Colonic mucosa (tissue), 4 donors: ENCODE results near the gene DCHS1. TPM values are rescaled to one million over a fixed set of nuclear protein-coding genes. Genes with fewer than 3 reads are reported as not detected.

Source experiments
- DNase-seq: peaks from one replicate; pipeline ENCODE4 v3.0.0-alpha.2; 2020
- H3K27ac ChIP-seq: fragments of 200-600 bp; one replicate; pipeline ENCODE4 v1.8.0; 2021
- H3K27me3 ChIP-seq: fragments of 200-600 bp; one replicate; pipeline ENCODE4 v1.8.0; 2021
- H3K36me3 ChIP-seq: fragments of 200-600 bp; one replicate; pipeline ENCODE4 v1.8.0; 2021
- H3K4me1 ChIP-seq: fragments of 200-600 bp; one replicate; pipeline ENCODE4 v1.8.0; 2021; ENCODE audit warnings: mild to moderate bottlenecking
- H3K4me3 ChIP-seq: fragments of 200-600 bp; one replicate; pipeline ENCODE4 v1.8.0; 2021
- H3K9ac ChIP-seq, 2 donors: one replicate each; pipeline ENCODE4 v1.7.0; 2013; ENCODE audit warnings: control low read depth in 2 of 2, low read depth in 2 of 2, low read length in 2 of 2
- H3K9me3 ChIP-seq: fragments of 200-600 bp; one replicate; pipeline ENCODE4 v1.8.0; 2021
- CTCF ChIP-seq: fragments of 200-600 bp; IDR thresholded peaks from one replicate; pipeline ENCODE4 v1.8.0; 2022; ENCODE audit warnings: antibody characterized with exemption, mild to moderate bottlenecking
- intact Hi-C: fragments of 100-400 bp; cut with DNase I; formaldehyde crosslinking; loops from one replicate; pipeline ENCODE4 v1.14.1; 2022
- total RNA-seq, 2 donors: library from RNA; stranded (reverse); fragmentation: NEBNext Ultra II Directional in 1 of 2; extraction: Animal tissue kit (Norgen Biotek cat#: 25700) in 1 of 2; gene quantifications; one replicate each; pipeline ENCODE4 v1.2.1, GENCODE V29; 2021
- donor health status: healthy.
- donor health status: DM: no; HTN: no; CAD: no.
- donor health status: DM: no; HTN: no; CAD: no.

DCHS1 gene
- total RNA-seq, 2 donors from 2014 or later, result 4.7 to 8.3 TPM

DNA sequence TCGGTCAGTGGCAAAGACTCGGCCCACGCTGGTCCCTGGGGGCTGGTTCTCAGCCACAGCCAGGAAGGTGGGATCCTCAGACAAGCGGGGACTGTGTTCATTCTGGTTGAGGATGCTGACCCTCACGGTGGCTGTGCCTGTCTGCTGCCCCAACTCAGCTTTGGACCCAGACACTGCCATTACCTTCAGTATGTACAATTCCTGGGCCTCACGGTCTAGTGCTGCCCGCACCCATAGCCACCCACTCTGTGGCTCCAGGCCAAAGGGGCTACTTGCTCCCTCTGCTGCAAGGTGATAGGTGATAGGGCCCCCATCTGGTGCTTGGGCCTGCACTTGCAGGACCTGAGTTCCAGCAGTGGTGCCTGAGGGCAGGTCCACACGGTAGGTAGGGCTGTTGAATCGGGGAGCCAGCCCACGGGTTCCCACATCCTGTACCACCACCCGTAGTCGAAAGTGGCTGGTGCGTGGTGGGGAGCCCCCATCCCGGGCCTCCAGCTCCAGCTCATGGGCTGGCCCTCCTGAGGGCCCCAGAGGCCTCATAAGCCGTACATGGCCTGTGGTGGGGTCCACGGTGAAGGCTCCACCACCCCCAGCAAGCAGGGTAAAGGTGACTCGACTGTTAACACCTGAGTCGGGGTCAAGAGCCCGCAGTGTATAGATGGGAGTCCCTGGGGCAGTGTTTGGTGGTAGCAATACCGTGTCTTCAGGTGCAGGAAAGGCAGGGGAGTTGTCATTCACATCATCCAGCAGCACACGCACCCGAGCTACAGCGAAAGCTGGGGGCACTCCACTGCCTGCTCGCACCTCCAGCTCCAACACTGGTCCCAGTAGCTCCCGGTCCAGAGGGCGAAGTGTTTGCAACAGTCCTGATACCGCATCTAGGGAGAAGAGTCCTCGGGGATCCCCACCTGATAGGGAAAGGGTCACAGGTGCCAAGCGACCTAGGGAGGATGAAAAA is 23.2 kb downstream of the DCHS1 start:
- no peak for TF ChIP-seq CTCF
- peaks cover 5% of the 10 kb centered on the region for H3K4me1 ChIP-seq
- H3K9me3 ChIP-seq, result no peaks in the 10 kb centered on the region
- intact Hi-C loops, result no loop called here
- no peak for DNase-seq
- H3K27ac ChIP-seq, result no peak overlapping the region
- no peak overlapping the region for H3K9ac ChIP-seq
- no peak overlapping the region for H3K4me3 ChIP-seq
- no peaks in the 10 kb centered on the region for H3K36me3 ChIP-seq
- H3K27me3 ChIP-seq, result no peaks in the 10 kb centered on the region

GRCh38 chr11:6631361-6631890 is 24.2 kb downstream of the DCHS1 start:
- H3K4me1 ChIP-seq, result peaks cover 5% of the 10 kb centered on the region
- TF ChIP-seq CTCF, result no peak
- no peak overlapping the region for H3K9ac ChIP-seq
- H3K36me3 ChIP-seq, result no peaks in the 10 kb centered on the region
- H3K27me3 ChIP-seq, result no peaks in the 10 kb centered on the region
- no peak overlapping the region for H3K27ac ChIP-seq
- H3K9me3 ChIP-seq, result no peaks in the 10 kb centered on the region
- intact Hi-C loops, result no loop called here
- DNase-seq, result no peak
- no peak overlapping the region for H3K4me3 ChIP-seq

DNA sequence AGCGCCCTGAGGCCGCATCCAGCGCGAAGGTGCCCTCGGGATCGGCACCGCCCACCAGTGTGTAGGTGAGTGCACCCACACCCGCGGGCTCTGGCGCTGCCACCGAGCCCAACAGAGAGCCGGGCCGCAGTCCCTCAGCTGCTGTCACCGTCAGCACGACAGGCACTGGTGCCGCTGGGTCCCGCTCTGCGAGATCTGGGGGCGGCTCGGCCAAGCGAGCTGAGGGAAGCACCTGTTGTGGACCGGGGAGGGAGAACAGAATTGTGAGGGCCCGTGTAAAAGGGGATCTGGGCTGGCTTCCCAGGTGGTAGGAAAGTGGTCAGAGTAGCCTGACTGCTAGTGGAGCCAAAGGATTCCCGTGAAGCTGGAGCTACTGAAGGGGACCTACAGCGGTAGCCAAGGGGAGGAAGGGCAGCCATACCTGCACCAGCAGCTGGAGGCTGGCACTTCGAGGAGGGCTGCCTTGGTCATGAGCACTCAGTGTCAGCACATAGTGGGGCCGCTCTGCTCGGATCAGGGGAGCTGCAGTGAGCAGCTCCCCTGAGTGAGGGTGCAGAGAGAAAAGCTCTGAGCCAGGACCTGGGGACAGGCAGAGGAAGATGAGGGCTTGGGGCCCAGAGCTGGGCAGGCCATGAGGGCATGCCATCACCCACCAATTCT is 24.8 kb downstream of the DCHS1 start:
- H3K36me3 ChIP-seq, result no peaks in the 10 kb centered on the region
- H3K9ac ChIP-seq, result no peak overlapping the region
- H3K9me3 ChIP-seq, result no peaks in the 10 kb centered on the region
- peaks cover 5% of the 10 kb centered on the region for H3K4me1 ChIP-seq
- no peak for TF ChIP-seq CTCF
- intact Hi-C loops, result no loop called here
- H3K27me3 ChIP-seq, result no peaks in the 10 kb centered on the region
- no peak for DNase-seq
- no peak overlapping the region for H3K27ac ChIP-seq
- peak overlapping the region; percentile 35 for H3K4me3 ChIP-seq

GRCh38 chr11:6629892-6630631 is 25.5 kb downstream of the DCHS1 start:
- peak; percentile 54 for DNase-seq
- intact Hi-C loops, result no loop called here
- peak overlapping the region in 1 of 2 donors; percentile 6 for H3K9ac ChIP-seq
- no peak overlapping the region for H3K27ac ChIP-seq
- no peaks in the 10 kb centered on the region for H3K27me3 ChIP-seq
- H3K36me3 ChIP-seq, result no peaks in the 10 kb centered on the region
- peaks cover 5% of the 10 kb centered on the region for H3K4me1 ChIP-seq
- H3K9me3 ChIP-seq, result no peaks in the 10 kb centered on the region
- H3K4me3 ChIP-seq, result peak overlapping the region; percentile 35
- TF ChIP-seq CTCF, result no peak

- intact Hi-C loops, result no loop called here
- H3K4me3 ChIP-seq, result no peak overlapping the region
- no peak overlapping the region for H3K27ac ChIP-seq
- no peak for TF ChIP-seq CTCF
- H3K9me3 ChIP-seq, result no peaks in the 10 kb centered on the region
- no peak for DNase-seq
- no peaks in the 10 kb centered on the region for H3K27me3 ChIP-seq
- H3K9ac ChIP-seq, result no peak overlapping the region
- no peaks in the 10 kb centered on the region for H3K36me3 ChIP-seq
- no peaks in the 10 kb centered on the region for H3K4me1 ChIP-seq
Observed at GRCh38 chr11:6629573-6629891, 26.1 kb downstream of the DCHS1 start.
